Endothelial cell of umbilical vein (primary cell): ENCODE measurements around the gene OR10A3. TPM values are rescaled to one million over a fixed set of nuclear protein-coding genes. Genes with fewer than 3 reads are reported as not detected.

ENCODE experiments used
- BruUV-seq: library from RNA; stranded (reverse); fragments of 400-500 nt; replicated peaks from 2 replicates; lab custom pipeline; 2021; lab: Mats Ljungman, UMichigan
- CTCF ChIA-PET: fragments of 300-600, 350-600 bp; sonication (Branson Sonifier 250); formaldehyde crosslinking; loops from one replicate; lab custom pipeline; 2021; ENCODE audit warnings: antibody characterized with exemption, inconsistent platforms; lab: Charles Lee
- POLR2A ChIA-PET: fragments of 300-600, 350-600 bp; sonication (Branson Sonifier 250); formaldehyde crosslinking; loops from one replicate; lab custom pipeline; 2021; ENCODE audit warnings: antibody characterized with exemption, inconsistent platforms; lab: Charles Lee
- DNase-seq: peaks from one replicate; pipeline ENCODE4 v3.0.0-alpha.2; 2011; ENCODE audit warnings: low read depth, low spot score
- FAIRE-seq: peaks from 2 replicates; lab custom pipeline; 2011; peaks lifted over from hg19 to GRCh38; lab: Jason Lieb, UNC
- H2AFZ ChIP-seq: 2 replicates; pipeline ENCODE4 v1.6.0; 2012; ENCODE audit warnings: low read depth, low read length, control low read depth, inconsistent platforms
- H3K27ac ChIP-seq: 2 replicates; pipeline ENCODE4 v1.5.1; 2011; ENCODE audit warnings: low read depth, mild to moderate bottlenecking, control low read depth, low read length, moderate library complexity; ENCODE audit not compliant: insufficient read depth
- H3K27me3 ChIP-seq, 2 experiments: 2 replicates each; pipeline versions ENCODE4 v1.6.0 to v1.6.1; 2011; ENCODE audit warnings: low read length in 2 of 2, mixed read lengths in 1 of 2; ENCODE audit not compliant: control insufficient read depth in 2 of 2, insufficient read depth in 2 of 2
- H3K36me3 ChIP-seq, 2 experiments: 2 replicates in 1 of 2; 3 replicates in 1 of 2; pipeline ENCODE4 v1.5.1; 2011; ENCODE audit warnings: low read length in 2 of 2, mild to moderate bottlenecking in 1 of 2, moderate library complexity in 1 of 2; ENCODE audit not compliant: control insufficient read depth in 2 of 2, insufficient read depth in 2 of 2; ENCODE audit errors: extremely low read depth in 1 of 2
- H3K4me1 ChIP-seq: 3 replicates; pipeline ENCODE4 v1.5.1; 2011; ENCODE audit warnings: mild to moderate bottlenecking, low read length; ENCODE audit not compliant: control insufficient read depth, insufficient read depth; ENCODE audit errors: extremely low read depth
- H3K4me2 ChIP-seq: 2 replicates; pipeline ENCODE4 v1.6.1; 2011; ENCODE audit warnings: low read length, control low read depth, mixed read lengths; ENCODE audit not compliant: insufficient read depth
- H3K4me3 ChIP-seq, 3 experiments: fragments of 200-600 bp in 1 of 3; sonication (generic), shearing (Covaris generic) in 1 of 3; replicated peaks in 1 of 3; 2 replicates each; pipeline ENCODE4 v1.5.1; 2011 to 2016; ENCODE audit warnings: control low read depth in 3 of 3, low read length in 3 of 3, mild to moderate bottlenecking in 2 of 3, inconsistent platforms in 1 of 3, low read depth in 1 of 3, moderate library complexity in 1 of 3; ENCODE audit not compliant: insufficient read depth in 1 of 3
- H3K79me2 ChIP-seq: 2 replicates; pipeline ENCODE4 v1.6.0; 2012; ENCODE audit warnings: low read length, inconsistent platforms; ENCODE audit not compliant: control insufficient read depth, insufficient read depth
- H3K9ac ChIP-seq: replicated peaks from 2 replicates; pipeline ENCODE3; 2011; ENCODE audit warnings: low read length, control low read depth; ENCODE audit not compliant: insufficient read depth; ENCODE audit errors: extremely low read depth
- H3K9me1 ChIP-seq: replicated peaks from 3 replicates; pipeline ENCODE4 v1.6.0; 2011; ENCODE audit warnings: mild to moderate bottlenecking, low read length; ENCODE audit not compliant: control insufficient read depth, insufficient read depth; ENCODE audit errors: extremely low read depth
- H3K9me3 ChIP-seq: replicated peaks from 2 replicates; pipeline ENCODE4 v1.5.1; 2012; ENCODE audit warnings: low read length, inconsistent platforms; ENCODE audit not compliant: control insufficient read depth, insufficient read depth
- H4K20me1 ChIP-seq: replicated peaks from 2 replicates; pipeline ENCODE3; 2011; ENCODE audit warnings: mild to moderate bottlenecking, low read length; ENCODE audit not compliant: control insufficient read depth, insufficient read depth; ENCODE audit errors: extremely low read depth
- EZH2 ChIP-seq: IDR thresholded peaks from 2 replicates; pipeline ENCODE4 v1.6.1; 2012; ENCODE audit warnings: borderline replicate concordance, low read depth, mild to moderate bottlenecking, moderate library complexity, low read length, inconsistent platforms; ENCODE audit not compliant: severe bottlenecking
- FOS ChIP-seq: IDR thresholded peaks from 2 replicates; pipeline ENCODE4 v1.6.1; 2011; ENCODE audit warnings: mild to moderate bottlenecking, low read length, moderate library complexity, borderline replicate concordance; ENCODE audit not compliant: insufficient read depth
- GATA2 ChIP-seq: IDR thresholded peaks from 2 replicates; pipeline ENCODE4 v1.7.0; 2011; ENCODE audit warnings: low read depth, mild to moderate bottlenecking, moderate library complexity, mixed read lengths, low read length; ENCODE audit not compliant: insufficient read length, insufficient read depth
- JUN ChIP-seq: IDR thresholded peaks from 2 replicates; pipeline ENCODE4 v1.6.1; 2011; ENCODE audit warnings: borderline replicate concordance, low read depth; ENCODE audit not compliant: insufficient read length, insufficient read depth
- MYC ChIP-seq: IDR thresholded peaks from one replicate; pipeline ENCODE4 v1.6.1; 2011; ENCODE audit warnings: mild to moderate bottlenecking, low read depth, low read length
- POLR2A ChIP-seq: IDR thresholded peaks from 2 replicates; pipeline ENCODE4 v1.6.1; 2012; ENCODE audit warnings: low read depth, mild to moderate bottlenecking, control low read depth, low read length
- POLR2AphosphoS5 ChIP-seq: IDR thresholded peaks from 2 replicates; pipeline ENCODE4 v1.6.1; 2012; ENCODE audit warnings: low read depth, mild to moderate bottlenecking, control low read depth, low read length, moderate library complexity; ENCODE audit not compliant: insufficient read depth
- dilution Hi-C: fragments of 300-500 bp; cut with MboI; formaldehyde crosslinking; loops from one replicate; pipeline ENCODE4 v1.15.0; 2019; ENCODE audit warnings: low sequenced_read_pairs; ENCODE audit not compliant: extremely low pct_ligation_motif_present
- intact Hi-C: fragments of 100-400 bp; cut with micrococcal nuclease; formaldehyde crosslinking; loops from one replicate; pipeline ENCODE4 v1.10.0; 2022
- polyA plus RNA-seq, 4 experiments: library from polyadenylated mRNA; depleted of rRNA in 3 of 4; stranded (reverse) in 3 of 4; unstranded in 1 of 4; fragments of >200 nt; gene quantifications; 2 replicates each; pipeline versions ENCODE4 v1.2.1 to v1.2.3, GENCODE V29; 2011 to 2012; ENCODE audit warnings: missing spikeins in 1 of 4
- total RNA-seq: library from RNA; stranded (reverse); gene quantifications from 2 replicates; pipeline ENCODE4 v1.2.3, GENCODE V29; 2021
- TF ChIP-seq, protein P1 (sequence below), 2 donors: IDR thresholded peaks; 1 replicate in 1 of 2; 2 replicates in 1 of 2; pipeline ENCODE4 v1.5.1; 2011; ENCODE audit warnings: low read length in 2 of 2, mild to moderate bottlenecking in 2 of 2, moderate library complexity in 2 of 2, control low read depth in 1 of 2, inconsistent platforms in 1 of 2, low read depth in 1 of 2; ENCODE audit not compliant: insufficient read depth in 1 of 2; ENCODE audit errors: extremely low read depth in 1 of 2
- TF ChIP-seq, protein P2 (sequence below): IDR thresholded peaks from 2 replicates; pipeline ENCODE4 v1.6.1; 2011; ENCODE audit not compliant: insufficient read depth, insufficient read length

The OR10A3 gene
- total and polyA plus RNA-seq, 2 donors (not counting 3 experiments of a cell fraction or from before 2014, with no cell fraction given): not detected

DNA sequence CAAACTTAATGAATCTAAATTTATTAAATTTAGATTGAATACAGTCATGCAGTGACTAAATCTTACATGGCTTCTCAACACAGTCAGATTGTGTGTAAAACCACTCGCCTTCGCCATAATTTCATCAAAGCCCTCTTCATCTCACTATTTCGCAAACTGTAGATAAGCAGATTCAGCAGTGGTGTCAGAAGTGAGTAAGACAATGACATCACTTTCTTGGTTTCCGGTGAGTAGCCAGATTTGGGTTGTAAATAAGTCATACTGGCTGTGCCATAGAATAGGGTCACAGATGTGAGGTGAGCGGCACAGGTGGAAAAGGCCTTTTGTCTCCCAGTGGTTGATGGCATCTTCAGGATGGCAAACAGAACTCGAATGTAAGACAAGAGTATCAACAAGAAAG is 13.9 kb downstream of the OR10A3 start:
- H3K9me1 ChIP-seq: no peaks in the 10 kb centered on the region
- H3K79me2 ChIP-seq: no peaks in the 10 kb centered on the region
- H4K20me1 ChIP-seq: no peaks in the 10 kb centered on the region
- H3K27ac ChIP-seq: no peak overlapping the region
- H3K36me3 ChIP-seq: no peaks in the 10 kb centered on the region
- no peak for DNase-seq
- no peak overlapping the region for H3K4me3 ChIP-seq
- H3K27me3 ChIP-seq: no peaks in the 10 kb centered on the region
- H3K4me1 ChIP-seq: no peaks in the 10 kb centered on the region
- ChIA-PET POLR2A (no interaction called here), CTCF (no interaction called here)
- H3K9ac ChIP-seq: no peak overlapping the region
- TF ChIP-seq FOS: no peak
- TF ChIP-seq POLR2AphosphoS5: no peak
- TF ChIP-seq MYC: no peak
- TF ChIP-seq EZH2: no peak
- TF ChIP-seq GATA2: no peak
- TF ChIP-seq JUN: no peak
- TF ChIP-seq, protein P1, sequence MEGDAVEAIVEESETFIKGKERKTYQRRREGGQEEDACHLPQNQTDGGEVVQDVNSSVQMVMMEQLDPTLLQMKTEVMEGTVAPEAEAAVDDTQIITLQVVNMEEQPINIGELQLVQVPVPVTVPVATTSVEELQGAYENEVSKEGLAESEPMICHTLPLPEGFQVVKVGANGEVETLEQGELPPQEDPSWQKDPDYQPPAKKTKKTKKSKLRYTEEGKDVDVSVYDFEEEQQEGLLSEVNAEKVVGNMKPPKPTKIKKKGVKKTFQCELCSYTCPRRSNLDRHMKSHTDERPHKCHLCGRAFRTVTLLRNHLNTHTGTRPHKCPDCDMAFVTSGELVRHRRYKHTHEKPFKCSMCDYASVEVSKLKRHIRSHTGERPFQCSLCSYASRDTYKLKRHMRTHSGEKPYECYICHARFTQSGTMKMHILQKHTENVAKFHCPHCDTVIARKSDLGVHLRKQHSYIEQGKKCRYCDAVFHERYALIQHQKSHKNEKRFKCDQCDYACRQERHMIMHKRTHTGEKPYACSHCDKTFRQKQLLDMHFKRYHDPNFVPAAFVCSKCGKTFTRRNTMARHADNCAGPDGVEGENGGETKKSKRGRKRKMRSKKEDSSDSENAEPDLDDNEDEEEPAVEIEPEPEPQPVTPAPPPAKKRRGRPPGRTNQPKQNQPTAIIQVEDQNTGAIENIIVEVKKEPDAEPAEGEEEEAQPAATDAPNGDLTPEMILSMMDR (IDR thresholded peaks at IDR 0.05; ENCODE audit: extremely low read depth in 1 of 2, insufficient read depth in 1 of 2, low read depth in 1 of 2, low read length in 2 of 2): no peak
- TF ChIP-seq, protein P2, sequence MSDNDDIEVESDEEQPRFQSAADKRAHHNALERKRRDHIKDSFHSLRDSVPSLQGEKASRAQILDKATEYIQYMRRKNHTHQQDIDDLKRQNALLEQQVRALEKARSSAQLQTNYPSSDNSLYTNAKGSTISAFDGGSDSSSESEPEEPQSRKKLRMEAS: no peak
- no peak for TF ChIP-seq POLR2A
- H3K9me3 ChIP-seq: no peaks in the 10 kb centered on the region
- dilution Hi-C loops: no loop called here
- no peak for FAIRE-seq
- no peak overlapping the region for H2AFZ ChIP-seq
- BruUV-seq: no TSS peak
- H3K4me2 ChIP-seq: no peak overlapping the region
- intact Hi-C loops: no loop called here
